ENCODE results near the gene CBX3. TPM values are rescaled to one million over a fixed set of nuclear protein-coding genes. Genes with fewer than 3 reads are reported as not detected.
"Not testable (repeated sequence)": the region's sequence is repeated elsewhere in the genome, so short reads cannot be mapped to it uniquely, and the experiment has no call there.

The CBX3 gene
- total RNA-seq, 8 experiments from 2014 or later, result 140 to 281 (median 162) TPM

DNA sequence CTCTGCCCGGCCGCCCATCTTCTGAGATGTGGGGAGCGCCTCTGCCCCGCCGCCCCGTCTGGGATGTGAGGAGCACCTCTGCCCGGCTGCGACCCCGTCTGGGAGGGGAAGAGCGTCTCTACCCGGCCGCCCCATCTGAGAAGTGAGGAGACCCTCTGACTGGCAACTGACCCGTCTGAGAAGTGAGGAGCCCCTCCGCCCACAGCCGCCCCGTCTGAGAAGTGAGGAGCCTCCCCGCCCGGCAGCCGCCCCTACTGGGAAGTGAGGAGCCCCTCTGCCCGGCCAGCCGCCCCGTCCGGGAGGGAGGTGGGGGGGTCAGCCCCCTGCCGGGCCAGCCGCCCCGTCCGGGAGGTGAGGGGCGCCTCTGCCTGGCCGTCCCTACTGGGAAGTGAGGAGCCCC, 60.3 kb downstream of the CBX3 start:
- H3K27ac ChIP-seq; H3K4me1 ChIP-seq (replicated peaks in 1 of 2); ATAC-seq (replicated peaks in 6 of 8); H3K4me3 ChIP-seq; in situ Hi-C loops (cut with MboI; ENCODE audit: low pct_unique_long_range_greater_than_20kb in 2 of 9, low sequenced_read_pairs in 9 of 9, unreplicated experiment in 9 of 9): not testable (repeated sequence)
- no CpG with 5 or more reads among the region's 29 CpGs for WGBS, 10 experiments

Other genes with a start within 250 kb of the CBX3 start
- 10 to 100 TPM in 3 of 8 experiments, 1 to 10 TPM in 5; 5.3 to 85.8 (median 9.9) TPM for gene NFE2L3, start 49.5 kb upstream of the CBX3 start, total RNA-seq
- gene HNRNPA2B1, start 999 bp upstream of the CBX3 start, total RNA-seq, result 100 to 1,000 TPM; 173 to 834 (median 276) TPM
- gene SNX10, start 90.1 kb downstream of the CBX3 start, total RNA-seq, result 10 to 100 TPM in 5 of 8 experiments, 1 to 10 TPM in 2, under 1 TPM in 1; 0.87 to 37.4 (median 17.5) TPM

Data from motor neuron (in vitro differentiated cells).